CD14-positive monocyte (primary cell): ENCODE measurements around the gene CBLN1. TPM values are rescaled to one million over a fixed set of nuclear protein-coding genes. Genes with fewer than 3 reads are reported as not detected.

Experiments
- DNase-seq, 3 donors: peaks; one replicate each; pipeline ENCODE4 v3.0.0-alpha.2; 2011 to 2022
- H2AFZ ChIP-seq: 2 replicates; pipeline ENCODE4 v1.6.0; 2012; ENCODE audit warnings: mild to moderate bottlenecking, low read depth, low read length, inconsistent platforms; ENCODE audit not compliant: insufficient read depth, poor library complexity, severe bottlenecking
- H3K27ac ChIP-seq, 2 donors: 1 replicate in 1 of 2; 2 replicates in 1 of 2; pipeline ENCODE4 v1.5.1; 2012 to 2013; ENCODE audit warnings: low read length in 2 of 2, control low read depth in 1 of 2, inconsistent platforms in 1 of 2, low read depth in 1 of 2, mild to moderate bottlenecking in 1 of 2
- H3K27me3 ChIP-seq, 2 donors: one replicate each; pipeline versions ENCODE4 v1.6.0 to v1.6.1; 2011 to 2013; ENCODE audit warnings: low read length in 2 of 2; ENCODE audit not compliant: control insufficient read depth in 2 of 2, insufficient read depth in 2 of 2
- H3K36me3 ChIP-seq, 2 donors: replicated peaks in 1 of 2; 1 replicate in 1 of 2; 2 replicates in 1 of 2; pipeline versions ENCODE4 v1.5.1 to v1.6.1; 2012 to 2013; ENCODE audit warnings: low read length in 2 of 2, control low read depth in 1 of 2, inconsistent platforms in 1 of 2, mild to moderate bottlenecking in 1 of 2; ENCODE audit not compliant: insufficient read depth in 2 of 2, control insufficient read depth in 1 of 2
- H3K4me1 ChIP-seq, 2 donors: 1 replicate in 1 of 2; 2 replicates in 1 of 2; pipeline versions ENCODE4 v1.5.1 to v1.6.1; 2012 to 2013; ENCODE audit warnings: low read length in 2 of 2, control low read depth in 1 of 2, inconsistent platforms in 1 of 2, mild to moderate bottlenecking in 1 of 2, moderate library complexity in 1 of 2; ENCODE audit not compliant: insufficient read depth in 2 of 2, control insufficient read depth in 1 of 2
- H3K4me2 ChIP-seq: replicated peaks from 2 replicates; pipeline ENCODE3; 2012; ENCODE audit warnings: low read length, moderate library complexity, mild to moderate bottlenecking; ENCODE audit not compliant: poor library complexity, severe bottlenecking; ENCODE audit errors: extremely low read depth
- H3K4me3 ChIP-seq, 3 experiments: fragments of 200-600 bp in 1 of 3; sonication (generic) in 1 of 3; replicated peaks in 1 of 3; 1 replicate in 2 of 3; 2 replicates in 1 of 3; pipeline ENCODE4 v1.5.1; 2011 to 2013; ENCODE audit warnings: low read length in 3 of 3, mild to moderate bottlenecking in 3 of 3, control low read depth in 2 of 3, low read depth in 2 of 3, inconsistent platforms in 1 of 3, moderate library complexity in 1 of 3
- H3K79me2 ChIP-seq: 2 replicates; pipeline ENCODE4 v1.6.0; 2012; ENCODE audit warnings: mild to moderate bottlenecking, control low read depth, inconsistent platforms, low read length, moderate library complexity; ENCODE audit not compliant: insufficient read depth
- H3K9ac ChIP-seq: 2 replicates; pipeline ENCODE4 v1.6.0; 2017; ENCODE audit warnings: low read length, mild to moderate bottlenecking; ENCODE audit not compliant: insufficient read depth, poor library complexity, severe bottlenecking
- H3K9me3 ChIP-seq, 2 donors: replicated peaks in 1 of 2; 1 replicate in 1 of 2; 2 replicates in 1 of 2; pipeline versions ENCODE4 v1.5.1 to v1.6.1; 2012 to 2013; ENCODE audit warnings: low read length in 2 of 2, control low read depth in 1 of 2; ENCODE audit not compliant: control insufficient read depth in 1 of 2, insufficient read depth in 1 of 2
- H4K20me1 ChIP-seq: 2 replicates; pipeline ENCODE4 v1.6.0; 2012; ENCODE audit warnings: mild to moderate bottlenecking, low read length, control low read depth, moderate library complexity; ENCODE audit not compliant: insufficient read depth
- H3K27ac Mint-ChIP-seq, 7 donors: one replicate each; pipeline ENCODE4 v1.8.0; 2020; ENCODE audit warnings: mild to moderate bottlenecking in 7 of 7, mixed read lengths in 7 of 7, moderate library complexity in 6 of 7, inconsistent platforms in 2 of 7
- H3K27me3 Mint-ChIP-seq, 3 donors: one replicate each; pipeline ENCODE4 v1.8.0; 2021 to 2022; ENCODE audit warnings: low read depth in 3 of 3, mild to moderate bottlenecking in 3 of 3, mixed read lengths in 3 of 3, moderate library complexity in 3 of 3, inconsistent platforms in 1 of 3
- H3K36me3 Mint-ChIP-seq, 2 donors: one replicate each; pipeline ENCODE4 v1.8.0; 2020; ENCODE audit warnings: mixed read lengths in 2 of 2, inconsistent platforms in 1 of 2, mild to moderate bottlenecking in 1 of 2
- H3K4me1 Mint-ChIP-seq: one replicate; pipeline ENCODE4 v1.8.0; 2020; ENCODE audit warnings: mild to moderate bottlenecking, mixed read lengths
- H3K4me3 Mint-ChIP-seq, 2 donors: one replicate each; pipeline ENCODE4 v1.8.0; 2020; ENCODE audit warnings: mild to moderate bottlenecking in 2 of 2, mixed read lengths in 2 of 2, moderate library complexity in 1 of 2
- H3K9me3 Mint-ChIP-seq, 7 donors: one replicate each; pipeline ENCODE4 v1.8.0; 2020 to 2022; ENCODE audit warnings: mixed read lengths in 7 of 7, mild to moderate bottlenecking in 6 of 7, moderate library complexity in 6 of 7, inconsistent platforms in 2 of 7
- WGBS: methylation state at CpG from one replicate; pipeline ENCODE4 v1.1.5; 2013; ENCODE audit warnings: missing lambda C conversion rate; ENCODE audit not compliant: insufficient coverage; 5-methylcytosine and 5-hydroxymethylcytosine counted together
- intact Hi-C, 2 donors: fragments of 100-400 bp; cut with micrococcal nuclease; formaldehyde crosslinking; loops; one replicate each; pipeline versions ENCODE4 v1.15.0 to v1.15.1; 2023
- polyA plus RNA-seq, 3 donors: library from polyadenylated mRNA; depleted of rRNA in 1 of 3; unstranded in 2 of 3; stranded (reverse) in 1 of 3; fragments of 300-500 nt in 2 of 3; fragments of >200 nt in 1 of 3; fragmentation: Illumina TruSeq in 2 of 3; gene quantifications; 1 replicate in 2 of 3; 2 replicates in 1 of 3; pipeline ENCODE4 v1.2.3, GENCODE V29; 2012 to 2021
- TF ChIP-seq, protein P1 (sequence below): fragments of 200-600 bp; IDR thresholded peaks from one replicate; pipeline ENCODE4 v1.8.0; 2022; ENCODE audit warnings: antibody characterized with exemption, mild to moderate bottlenecking

The CBLN1 gene
- polyA plus RNA-seq, 3 donors = not detected

DNA sequence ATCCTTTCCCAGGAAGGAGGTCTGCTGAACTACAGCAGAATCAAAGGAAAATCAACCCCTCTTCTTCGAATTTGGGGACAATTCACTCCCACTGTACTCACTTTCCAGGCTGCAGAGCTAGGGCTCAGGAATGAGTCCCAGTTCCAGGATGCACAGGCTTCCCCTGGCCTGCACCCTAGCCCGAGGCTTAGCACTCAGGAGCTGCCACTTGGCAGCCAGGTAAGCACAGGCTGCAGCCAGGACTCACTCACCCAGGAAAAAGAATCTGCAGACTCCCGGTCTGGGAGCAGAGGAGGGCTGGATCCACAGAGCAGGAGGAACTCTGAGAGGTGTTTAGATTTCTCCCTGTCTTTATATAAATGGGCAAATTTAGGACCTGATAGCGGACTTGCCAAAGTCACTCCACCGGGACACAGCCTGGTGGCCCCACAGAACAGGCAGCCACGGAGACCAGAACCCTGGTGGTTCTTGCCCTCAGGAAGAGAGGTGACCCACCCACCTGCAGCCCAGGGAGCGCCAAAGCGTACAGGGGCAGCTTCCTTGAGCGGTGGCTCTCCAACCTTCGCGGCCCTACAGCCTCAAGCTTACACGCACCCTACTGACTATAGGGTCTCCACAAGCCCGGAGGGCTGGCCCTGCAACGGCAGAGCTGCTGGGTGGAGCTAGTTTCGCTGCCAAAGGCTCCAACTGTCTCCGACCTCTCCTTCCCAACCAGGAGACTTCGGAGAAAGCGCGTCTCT is 4.8 kb downstream of the CBLN1 start:
- no peaks in the 10 kb centered on the region for H3K36me3 Mint-ChIP-seq
- peaks cover 0 to 34% (median 12%) of the 10 kb centered on the region in 7 donors for H3K9me3 Mint-ChIP-seq
- H3K4me3 Mint-ChIP-seq = peak overlapping the region in 1 of 2 donors; percentile 68
- Histone ChIP-seq H3K36me3 (no peaks in the 10 kb centered on the region), H3K4me3 (no peak overlapping the region), H3K4me2 (no peak overlapping the region), H3K27ac (no peak overlapping the region), H3K9ac (no peak overlapping the region), H3K79me2 (no peaks in the 10 kb centered on the region), H3K4me1 (peaks cover 0 to 1% of the 10 kb centered on the region in 2 donors), H3K9me3 (peaks cover 0 to 34% of the 10 kb centered on the region in 2 donors), H3K27me3 (peaks cover 77 to 88% of the 10 kb centered on the region in 2 donors), H4K20me1 (no peaks in the 10 kb centered on the region), H2AFZ (no peak overlapping the region)
- H3K4me1 Mint-ChIP-seq = peaks cover 4% of the 10 kb centered on the region
- intact Hi-C loops = no loop called here
- H3K27ac Mint-ChIP-seq = no peak overlapping the region
- TF ChIP-seq, protein P1, sequence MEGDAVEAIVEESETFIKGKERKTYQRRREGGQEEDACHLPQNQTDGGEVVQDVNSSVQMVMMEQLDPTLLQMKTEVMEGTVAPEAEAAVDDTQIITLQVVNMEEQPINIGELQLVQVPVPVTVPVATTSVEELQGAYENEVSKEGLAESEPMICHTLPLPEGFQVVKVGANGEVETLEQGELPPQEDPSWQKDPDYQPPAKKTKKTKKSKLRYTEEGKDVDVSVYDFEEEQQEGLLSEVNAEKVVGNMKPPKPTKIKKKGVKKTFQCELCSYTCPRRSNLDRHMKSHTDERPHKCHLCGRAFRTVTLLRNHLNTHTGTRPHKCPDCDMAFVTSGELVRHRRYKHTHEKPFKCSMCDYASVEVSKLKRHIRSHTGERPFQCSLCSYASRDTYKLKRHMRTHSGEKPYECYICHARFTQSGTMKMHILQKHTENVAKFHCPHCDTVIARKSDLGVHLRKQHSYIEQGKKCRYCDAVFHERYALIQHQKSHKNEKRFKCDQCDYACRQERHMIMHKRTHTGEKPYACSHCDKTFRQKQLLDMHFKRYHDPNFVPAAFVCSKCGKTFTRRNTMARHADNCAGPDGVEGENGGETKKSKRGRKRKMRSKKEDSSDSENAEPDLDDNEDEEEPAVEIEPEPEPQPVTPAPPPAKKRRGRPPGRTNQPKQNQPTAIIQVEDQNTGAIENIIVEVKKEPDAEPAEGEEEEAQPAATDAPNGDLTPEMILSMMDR = no peak
- no peak for DNase-seq
- H3K27me3 Mint-ChIP-seq = peaks cover 85 to 92% (median 88%) of the 10 kb centered on the region in 3 donors
- WGBS = 7% methylated on average over 14 of the region's 19 CpGs

DNA sequence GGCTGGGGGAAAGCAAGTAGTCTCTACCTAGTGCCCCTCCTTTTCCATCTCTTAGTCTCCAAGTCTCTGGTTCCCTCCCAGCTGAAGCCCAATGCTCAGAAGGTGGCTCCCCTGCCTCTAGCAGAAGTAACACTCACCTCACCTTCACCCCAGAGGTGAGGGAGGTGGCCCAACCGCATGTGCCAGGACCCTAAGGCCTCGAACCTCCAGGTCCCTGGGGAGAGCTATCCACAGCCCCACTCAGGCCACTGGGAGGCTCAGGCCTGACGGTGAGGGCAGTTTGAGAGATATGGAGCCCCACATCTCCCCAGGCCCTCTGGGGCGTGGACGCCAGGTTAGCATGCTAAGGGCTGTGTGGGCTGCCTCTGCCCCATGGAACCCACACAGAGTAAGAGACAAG is 5.8 kb downstream of the CBLN1 start:
- intact Hi-C loops = no loop called here
- 14% methylated on average over 3 of the region's 5 CpGs for WGBS
- Histone ChIP-seq H3K79me2 (no peaks in the 10 kb centered on the region), H3K27ac (no peak overlapping the region), H3K9me3 (peaks cover 0 to 31% of the 10 kb centered on the region in 2 donors), H3K4me3 (no peak overlapping the region), H3K36me3 (no peaks in the 10 kb centered on the region), H3K4me1 (no peaks in the 10 kb centered on the region), H2AFZ (no peak overlapping the region), H3K27me3 (peaks cover 74 to 85% of the 10 kb centered on the region in 2 donors), H3K4me2 (no peak overlapping the region), H3K9ac (no peak overlapping the region), H4K20me1 (no peaks in the 10 kb centered on the region)
- peaks cover 81 to 84% (median 82%) of the 10 kb centered on the region in 3 donors for H3K27me3 Mint-ChIP-seq
- H3K9me3 Mint-ChIP-seq = peaks cover 0 to 31% (median 9%) of the 10 kb centered on the region in 7 donors
- DNase-seq = no peak
- TF ChIP-seq, protein P1 = no peak
- peak overlapping the region in 1 of 2 donors; percentile 68 for H3K4me3 Mint-ChIP-seq
- no peak overlapping the region for H3K27ac Mint-ChIP-seq
- H3K36me3 Mint-ChIP-seq = no peaks in the 10 kb centered on the region
- peaks cover 2% of the 10 kb centered on the region for H3K4me1 Mint-ChIP-seq
